K562 (cell line): ENCODE measurements around the gene S100A2. TPM values are rescaled to one million over a fixed set of nuclear protein-coding genes. Genes with fewer than 3 reads are reported as not detected.
A peak's percentile ranks its signal among the peaks of the same experiment; 100 is the strongest.

Experiments
- ARID2 ChIP-seq: fragments of 450-650 bp; IDR thresholded peaks from 2 replicates; pipeline ENCODE4 v1.6.1; 2017; ENCODE audit warnings: antibody characterized with exemption, mild to moderate bottlenecking
- CTBP1 ChIP-seq: fragments of 450-650 bp; IDR thresholded peaks from 2 replicates; pipeline ENCODE4 v1.6.1; 2016; ENCODE audit warnings: borderline replicate concordance
- DPF2 ChIP-seq: fragments of 450-650 bp; IDR thresholded peaks from 2 replicates; pipeline ENCODE4 v1.6.1; 2016
- TSHZ1 ChIP-seq: fragments of 250-450 bp; sonication (Bioruptor Pico); IDR thresholded peaks from 2 replicates; pipeline ENCODE4 v1.4.0; 2020; ENCODE audit warnings: mild to moderate bottlenecking, moderate library complexity
- U2AF1 ChIP-seq: fragments of 200-400 bp; formaldehyde crosslinking; optimal IDR thresholded peaks from 2 replicates; pipeline ENCODE3; 2017; ENCODE audit warnings: mild to moderate bottlenecking, low read depth, low read length, moderate library complexity
- USF1 ChIP-seq: sonication (generic); formaldehyde crosslinking; IDR thresholded peaks from 2 replicates; pipeline ENCODE4 v1.9.0; 2022; ENCODE audit warnings: mild to moderate bottlenecking, missing genetic modification reagents
- polyA plus RNA-seq, 8 experiments: library from polyadenylated mRNA; depleted of rRNA in 4 of 8; stranded (reverse) in 5 of 8; unstranded in 3 of 8; fragments of >200 nt; fragmentation: Nextera tagmentation in 2 of 8; fragmentation: Illumina TruSeq in 1 of 8; extraction: Ambion mirVana in 2 of 8; extraction: Trizol in 1 of 8; gene quantifications; 2 replicates each; pipeline versions ENCODE4 v1.2.1 to v1.2.3, GENCODE V29; 2011 to 2014; ENCODE audit warnings: inconsistent platforms in 1 of 8, missing spikeins in 1 of 8
- total RNA-seq, 7 experiments: library from RNA; depleted of rRNA in 6 of 7; stranded (reverse); fragments of >200 nt in 6 of 7; fragmentation: Illumina TruSeq in 2 of 7; extraction: Trizol in 2 of 7; gene quantifications; 2 replicates each; pipeline versions ENCODE4 v1.2.1 to v1.2.3, GENCODE V29; 2011 to 2021; ENCODE audit warnings: low replicate concordance in 1 of 7
- TF ChIP-seq, protein P1 (sequence below), 2 experiments: fragments of 450-650 bp in 1 of 2; IDR thresholded peaks; 2 replicates each; pipeline ENCODE4 v1.6.1; 2011 to 2017; ENCODE audit warnings: low read depth in 2 of 2, antibody characterized with exemption in 1 of 2, borderline replicate concordance in 1 of 2, low read length in 1 of 2, mild to moderate bottlenecking in 1 of 2, mixed read lengths in 1 of 2; ENCODE audit not compliant: control insufficient read depth in 1 of 2
- TF ChIP-seq, protein P2 (sequence below): fragments of 200-800 bp; sonication (Bioruptor generic); IDR thresholded peaks from 2 replicates; pipeline ENCODE4 v1.6.1; 2017; ENCODE audit warnings: missing genetic modification characterization, missing compliant biosample characterization

S100A2 gene
- total and polyA plus RNA-seq, 9 of the 15 experiments (the other 6 are each of a cell fraction or from before 2014, with no cell fraction given) = 0.28 to 0.65 (median 0.44) TPM; not detected in 4

DNA sequence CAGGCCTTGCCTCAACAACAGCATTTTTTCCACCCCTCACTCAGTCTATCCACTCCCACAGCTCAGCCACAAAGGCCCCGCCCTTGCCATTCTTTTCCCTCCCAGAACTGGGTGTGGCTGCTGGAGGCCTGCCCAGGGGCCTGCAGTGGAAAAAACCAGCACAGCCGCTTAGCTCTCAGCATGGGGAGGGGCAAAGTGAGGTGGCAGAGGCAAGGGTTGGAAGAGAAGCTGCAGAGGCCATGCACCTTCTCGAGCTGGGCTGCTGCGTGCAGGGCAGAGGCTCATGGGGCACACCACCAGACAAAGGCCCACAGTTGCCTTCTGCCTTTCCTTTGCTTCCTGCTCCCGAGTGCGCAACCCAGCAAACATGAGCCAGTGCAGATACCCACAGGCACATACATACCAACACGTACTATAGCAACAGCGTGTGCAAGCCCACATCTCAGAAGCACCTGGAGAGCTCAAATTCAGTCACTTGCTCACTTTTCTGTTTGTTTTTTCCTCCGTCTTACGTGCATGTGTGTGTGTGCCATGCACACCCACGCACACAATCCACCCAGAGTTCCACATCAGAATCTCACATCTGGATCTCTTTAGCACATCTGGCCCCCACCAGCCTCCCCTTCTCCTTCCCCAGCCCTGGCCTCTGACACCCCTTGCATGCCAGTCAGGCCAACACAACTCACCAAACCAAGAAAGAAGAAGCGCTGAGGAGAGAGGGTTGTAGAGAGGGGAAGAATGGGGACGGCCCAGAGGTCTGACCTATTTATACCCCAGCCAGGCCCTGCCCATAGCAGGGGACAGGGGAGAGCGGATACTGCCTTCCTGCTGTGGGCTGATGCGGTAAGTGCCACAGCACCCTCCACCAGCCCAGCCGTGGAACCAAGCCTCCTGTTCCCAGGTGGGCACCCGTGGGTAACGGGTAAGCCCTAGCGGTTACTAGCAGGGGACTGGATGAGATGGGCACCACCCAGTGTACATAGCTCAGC, 20.3 kb downstream of the S100A2 start, which contains the start of gene S100A4 (continued):
- TF ChIP-seq, protein P1, sequence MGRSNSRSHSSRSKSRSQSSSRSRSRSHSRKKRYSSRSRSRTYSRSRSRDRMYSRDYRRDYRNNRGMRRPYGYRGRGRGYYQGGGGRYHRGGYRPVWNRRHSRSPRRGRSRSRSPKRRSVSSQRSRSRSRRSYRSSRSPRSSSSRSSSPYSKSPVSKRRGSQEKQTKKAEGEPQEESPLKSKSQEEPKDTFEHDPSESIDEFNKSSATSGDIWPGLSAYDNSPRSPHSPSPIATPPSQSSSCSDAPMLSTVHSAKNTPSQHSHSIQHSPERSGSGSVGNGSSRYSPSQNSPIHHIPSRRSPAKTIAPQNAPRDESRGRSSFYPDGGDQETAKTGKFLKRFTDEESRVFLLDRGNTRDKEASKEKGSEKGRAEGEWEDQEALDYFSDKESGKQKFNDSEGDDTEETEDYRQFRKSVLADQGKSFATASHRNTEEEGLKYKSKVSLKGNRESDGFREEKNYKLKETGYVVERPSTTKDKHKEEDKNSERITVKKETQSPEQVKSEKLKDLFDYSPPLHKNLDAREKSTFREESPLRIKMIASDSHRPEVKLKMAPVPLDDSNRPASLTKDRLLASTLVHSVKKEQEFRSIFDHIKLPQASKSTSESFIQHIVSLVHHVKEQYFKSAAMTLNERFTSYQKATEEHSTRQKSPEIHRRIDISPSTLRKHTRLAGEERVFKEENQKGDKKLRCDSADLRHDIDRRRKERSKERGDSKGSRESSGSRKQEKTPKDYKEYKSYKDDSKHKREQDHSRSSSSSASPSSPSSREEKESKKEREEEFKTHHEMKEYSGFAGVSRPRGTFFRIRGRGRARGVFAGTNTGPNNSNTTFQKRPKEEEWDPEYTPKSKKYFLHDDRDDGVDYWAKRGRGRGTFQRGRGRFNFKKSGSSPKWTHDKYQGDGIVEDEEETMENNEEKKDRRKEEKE (IDR thresholded peaks at IDR 0.05; ENCODE audit: borderline replicate concordance in 1 of 2, control insufficient read depth in 1 of 2, low read depth in 2 of 2, low read length in 1 of 2) = no peak
- TF ChIP-seq, protein P2, sequence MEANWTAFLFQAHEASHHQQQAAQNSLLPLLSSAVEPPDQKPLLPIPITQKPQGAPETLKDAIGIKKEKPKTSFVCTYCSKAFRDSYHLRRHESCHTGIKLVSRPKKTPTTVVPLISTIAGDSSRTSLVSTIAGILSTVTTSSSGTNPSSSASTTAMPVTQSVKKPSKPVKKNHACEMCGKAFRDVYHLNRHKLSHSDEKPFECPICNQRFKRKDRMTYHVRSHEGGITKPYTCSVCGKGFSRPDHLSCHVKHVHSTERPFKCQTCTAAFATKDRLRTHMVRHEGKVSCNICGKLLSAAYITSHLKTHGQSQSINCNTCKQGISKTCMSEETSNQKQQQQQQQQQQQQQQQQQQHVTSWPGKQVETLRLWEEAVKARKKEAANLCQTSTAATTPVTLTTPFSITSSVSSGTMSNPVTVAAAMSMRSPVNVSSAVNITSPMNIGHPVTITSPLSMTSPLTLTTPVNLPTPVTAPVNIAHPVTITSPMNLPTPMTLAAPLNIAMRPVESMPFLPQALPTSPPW (CRISPR knock-in tag) = peak; percentile 79
- TF ChIP-seq U2AF1 (no peak), TSHZ1 (CRISPR knock-in tag) (no peak), ARID2 (no peak), CTBP1 (peak; percentile 56; the same call in 1 of the 2 replicates), USF1 (no peak), DPF2 (peak; percentile 43; the same call in 1 of the 2 replicates)
